Pancreas (tissue), 10 donors: ENCODE data around the gene MBD3. TPM values are rescaled to one million over a fixed set of nuclear protein-coding genes. Genes with fewer than 3 reads are reported as not detected.

Experiments
- ATAC-seq, 4 donors: fragments of 200-7000 bp; cut with Tn5 transposase; one replicate each; pipeline versions ENCODE4 v1.8.0 to v1.9.1; 2020; ENCODE audit warnings: mild to moderate bottlenecking in 4 of 4, moderate library complexity in 4 of 4
- DNase-seq, 6 donors: peaks; one replicate each; pipeline ENCODE4 v3.0.0-alpha.2; 2020
- FAIRE-seq: peaks from 2 replicates; lab custom pipeline; 2012; peaks lifted over from hg19 to GRCh38; lab: Jason Lieb, UNC
- H3K27ac ChIP-seq, 4 donors: fragments of 200-600 bp; sonication (generic); 1 replicate in 3 of 4; 2 replicates in 1 of 4; pipeline versions ENCODE4 v1.5.0 to v1.8.0; 2020
- H3K27me3 ChIP-seq, 4 donors: fragments of 200-600 bp; one replicate each; pipeline ENCODE4 v1.8.0; 2021
- H3K36me3 ChIP-seq, 3 donors: fragments of 200-600 bp; sonication (generic) in 1 of 3; one replicate each; pipeline versions ENCODE4 v1.5.0 to v1.8.0; 2020 to 2021
- H3K4me1 ChIP-seq, 3 donors: fragments of 200-600 bp; one replicate each; pipeline ENCODE4 v1.8.0; 2021
- H3K4me3 ChIP-seq, 4 donors: fragments of 200-600 bp; sonication (generic) in 2 of 4; one replicate each; pipeline versions ENCODE4 v1.5.0 to v1.8.0; 2020 to 2021
- H3K9me3 ChIP-seq, 4 donors: fragments of 200-600 bp; one replicate each; pipeline ENCODE4 v1.8.0; 2021
- CTCF ChIP-seq, 4 donors: fragments of 200-600 bp; sonication (generic) in 3 of 4; IDR thresholded peaks; one replicate each; pipeline versions ENCODE4 v1.5.0 to v1.8.0; 2021; ENCODE audit warnings: antibody characterized with exemption in 4 of 4
- WGBS, 2 donors: extraction: QIAGEN DNeasy Blood & Tissue Kit; methylation state at CpG; one replicate each; pipeline ENCODE4 v1.1.7; 2013; 5-methylcytosine and 5-hydroxymethylcytosine counted together
- intact Hi-C, 3 donors: fragments of 100-400 bp; cut with DNase I; formaldehyde crosslinking; loops; one replicate each; pipeline versions ENCODE4 v1.11.1 to v1.14.2; 2022
- polyA plus RNA-seq, 2 donors: library from polyadenylated mRNA; stranded (reverse); fragments of 200-250 nt; gene quantifications; one replicate each; pipeline ENCODE4 v1.2.3, GENCODE V29; 2013
- total RNA-seq, 6 donors: library from RNA; stranded (reverse); fragmentation: NEBNext Ultra II Directional in 4 of 6; extraction: Animal tissue kit (Norgen Biotek cat#: 25700) in 4 of 6; gene quantifications; one replicate each; pipeline versions ENCODE4 v1.2.1 to v1.2.4, GENCODE V29; 2021 to 2023
- donor health status: healthy with polysubstance abuse.
- donor health status: DM: no; HTN: no; CAD: no; lungs with moderate emphysema.
- donor health status: DM: no; HTN: no; CAD: no.
- donor health status: control.
- donor health status: control.
- donor health status: Bipolar disorder and iron deficiency.
- donor health status: DM: yes; HTN: yes; CAD: no.
- donor health status: DM: no; HTN: no; CAD: no.
- donor health status: DM: no; HTN: no; CAD: no.
- donor health status: DM: yes; HTN: yes; CAD: no.

MBD3 gene
- total and polyA plus RNA-seq, 8 donors, result 17.4 to 113 (median 30.2) TPM

GRCh38 chr19:1630811-1631210 lies 38.1 kb upstream of the MBD3 start:
- no peaks in the 10 kb centered on the region for H3K36me3 ChIP-seq
- intact Hi-C loops, result no loop called here
- no peaks in the 10 kb centered on the region for H3K4me1 ChIP-seq
- 92 to 94% methylated on average over 17 of the region's 17 CpGs for WGBS, 2 donors
- no peaks in the 10 kb centered on the region for H3K9me3 ChIP-seq
- FAIRE-seq, result no peak
- peak in 2 of 6 donors; percentile 21 to 69 for DNase-seq
- no peak overlapping the region for H3K4me3 ChIP-seq
- no peak overlapping the region for H3K27ac ChIP-seq
- no peaks in the 10 kb centered on the region for H3K27me3 ChIP-seq
- ATAC-seq, result no peak
- no peak for TF ChIP-seq CTCF (IDR thresholded peaks at IDR 0.05)

- FAIRE-seq (no peak), ATAC-seq (no peak), DNase-seq (peak in 2 of 6 donors; percentile 27 to 54)
- no peaks in the 10 kb centered on the region for H3K27me3 ChIP-seq
- H3K4me1 ChIP-seq, result no peaks in the 10 kb centered on the region
- no peaks in the 10 kb centered on the region for H3K36me3 ChIP-seq
- WGBS, 2 donors, result 93 to 95% methylated on average over 20 of the region's 20 CpGs
- no peak for TF ChIP-seq CTCF (IDR thresholded peaks at IDR 0.05)
- no peak overlapping the region for H3K27ac ChIP-seq
- H3K9me3 ChIP-seq, result no peaks in the 10 kb centered on the region
- intact Hi-C loops, result no loop called here
- H3K4me3 ChIP-seq, result no peak overlapping the region
Observed at GRCh38 chr19:1630012-1630411, 37.3 kb upstream of the MBD3 start.

DNA sequence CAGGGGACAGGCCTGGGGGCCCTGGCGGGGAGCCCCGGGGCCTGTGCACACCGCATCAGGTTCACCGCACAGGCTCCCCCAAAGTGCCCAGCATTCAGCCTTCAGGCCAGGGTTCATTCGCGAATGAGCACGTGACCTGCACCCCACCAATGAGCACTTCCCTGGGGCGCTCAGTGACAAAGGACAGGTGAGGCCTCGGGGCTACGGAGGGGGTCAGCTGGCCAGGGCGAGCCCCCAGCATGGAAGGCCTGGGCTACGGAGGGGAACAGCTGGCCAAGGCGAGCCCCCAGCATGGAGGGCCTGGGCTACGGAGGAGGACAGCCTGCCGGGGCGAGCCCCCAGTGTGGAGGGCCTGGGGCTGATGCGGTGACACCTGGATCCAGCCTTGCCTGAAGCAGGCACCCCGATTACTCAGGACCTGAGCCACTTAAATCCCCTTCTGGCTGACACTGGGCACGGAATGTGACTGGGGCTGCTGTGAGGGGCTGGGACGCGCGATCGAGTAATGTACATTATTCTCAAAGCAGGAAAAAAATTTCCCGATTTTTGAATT lies 36.7 kb upstream of the MBD3 start:
- TF ChIP-seq CTCF (IDR thresholded peaks at IDR 0.05), result no peak
- Histone ChIP-seq H3K27ac (no peak overlapping the region), H3K27me3 (no peaks in the 10 kb centered on the region), H3K36me3 (no peaks in the 10 kb centered on the region), H3K4me1 (no peaks in the 10 kb centered on the region), H3K9me3 (no peaks in the 10 kb centered on the region), H3K4me3 (no peak overlapping the region)
- intact Hi-C loops, result no loop called here
- DNase-seq (peak in 2 of 6 donors; percentile 14 to 62), FAIRE-seq (no peak), ATAC-seq (no peak)
- WGBS, 2 donors, result 97 to 99% methylated on average over 24 of the region's 24 CpGs

- DNase-seq, result peak in 2 of 6 donors; percentile 18 to 61
- TF ChIP-seq CTCF (IDR thresholded peaks at IDR 0.05), result no peak
- WGBS, 2 donors, result 95% methylated on average over 17 of the region's 17 CpGs
Observed at GRCh38 chr19:1627194-1627593, 34.5 kb upstream of the MBD3 start.

GRCh38 chr19:1626417-1627010 lies 33.8 kb upstream of the MBD3 start:
- no peak for FAIRE-seq
- no peak for ATAC-seq
- Histone ChIP-seq H3K27ac (no peak overlapping the region), H3K9me3 (no peaks in the 10 kb centered on the region), H3K36me3 (no peaks in the 10 kb centered on the region), H3K4me1 (no peaks in the 10 kb centered on the region), H3K27me3 (no peaks in the 10 kb centered on the region), H3K4me3 (no peak overlapping the region)
- TF ChIP-seq CTCF (IDR thresholded peaks at IDR 0.05), result no peak
- DNase-seq, result peak in 2 of 6 donors; percentile 23 to 73
- WGBS, 2 donors, result 93 to 94% methylated on average over 32 of the region's 32 CpGs
- intact Hi-C loops, result no loop called here

More at GRCh38 chr19:1627194-1627593, 34.5 kb upstream of the MBD3 start:
- FAIRE-seq, result no peak
- intact Hi-C loops, result no loop called here
- Histone ChIP-seq H3K36me3 (no peaks in the 10 kb centered on the region), H3K9me3 (no peaks in the 10 kb centered on the region), H3K27me3 (no peaks in the 10 kb centered on the region), H3K27ac (no peak overlapping the region), H3K4me1 (no peaks in the 10 kb centered on the region), H3K4me3 (no peak overlapping the region)
- ATAC-seq, result no peak
